GM12865 (cell line): Measurements from ENCODE around the gene MAPK1.

Experiments
- DNase-seq: peaks from one replicate; pipeline ENCODE4 v3.0.0; 2010; ENCODE audit warnings: low read depth
- H3K4me3 ChIP-seq: 2 replicates; pipeline ENCODE4 v1.5.1; 2011; ENCODE audit warnings: mild to moderate bottlenecking, low read depth, low read length, control low read depth
- TF ChIP-seq, protein P1 (sequence below): IDR thresholded peaks from 2 replicates; pipeline ENCODE4 v1.5.1; 2011; ENCODE audit warnings: low read length, control low read depth, low read depth, inconsistent platforms; ENCODE audit not compliant: insufficient read depth; ENCODE audit errors: missing control alignments

The MAPK1 gene

DNA sequence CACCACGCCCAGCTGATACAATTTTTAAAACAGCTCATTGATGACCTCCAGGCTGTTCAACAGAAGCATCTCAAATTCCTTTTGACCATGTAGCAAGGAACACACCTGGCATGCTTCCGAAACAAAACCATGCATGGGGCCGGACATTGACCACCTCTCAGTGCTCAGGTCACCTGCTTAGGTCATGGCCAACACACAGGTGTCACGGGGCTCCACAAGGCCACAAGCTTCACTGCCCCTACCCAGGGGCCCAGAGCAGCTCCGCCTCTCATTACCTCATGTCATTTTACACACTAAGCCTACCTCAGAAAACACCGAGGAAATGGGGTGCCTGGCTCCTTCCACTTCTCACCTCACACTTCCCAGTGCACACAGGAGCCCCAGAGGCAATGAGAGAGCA lies 158.5 kb downstream of the MAPK1 start:
- TF ChIP-seq, protein P1, sequence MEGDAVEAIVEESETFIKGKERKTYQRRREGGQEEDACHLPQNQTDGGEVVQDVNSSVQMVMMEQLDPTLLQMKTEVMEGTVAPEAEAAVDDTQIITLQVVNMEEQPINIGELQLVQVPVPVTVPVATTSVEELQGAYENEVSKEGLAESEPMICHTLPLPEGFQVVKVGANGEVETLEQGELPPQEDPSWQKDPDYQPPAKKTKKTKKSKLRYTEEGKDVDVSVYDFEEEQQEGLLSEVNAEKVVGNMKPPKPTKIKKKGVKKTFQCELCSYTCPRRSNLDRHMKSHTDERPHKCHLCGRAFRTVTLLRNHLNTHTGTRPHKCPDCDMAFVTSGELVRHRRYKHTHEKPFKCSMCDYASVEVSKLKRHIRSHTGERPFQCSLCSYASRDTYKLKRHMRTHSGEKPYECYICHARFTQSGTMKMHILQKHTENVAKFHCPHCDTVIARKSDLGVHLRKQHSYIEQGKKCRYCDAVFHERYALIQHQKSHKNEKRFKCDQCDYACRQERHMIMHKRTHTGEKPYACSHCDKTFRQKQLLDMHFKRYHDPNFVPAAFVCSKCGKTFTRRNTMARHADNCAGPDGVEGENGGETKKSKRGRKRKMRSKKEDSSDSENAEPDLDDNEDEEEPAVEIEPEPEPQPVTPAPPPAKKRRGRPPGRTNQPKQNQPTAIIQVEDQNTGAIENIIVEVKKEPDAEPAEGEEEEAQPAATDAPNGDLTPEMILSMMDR: no peak
- no peak overlapping the region for H3K4me3 ChIP-seq
- no peak for DNase-seq

DNA sequence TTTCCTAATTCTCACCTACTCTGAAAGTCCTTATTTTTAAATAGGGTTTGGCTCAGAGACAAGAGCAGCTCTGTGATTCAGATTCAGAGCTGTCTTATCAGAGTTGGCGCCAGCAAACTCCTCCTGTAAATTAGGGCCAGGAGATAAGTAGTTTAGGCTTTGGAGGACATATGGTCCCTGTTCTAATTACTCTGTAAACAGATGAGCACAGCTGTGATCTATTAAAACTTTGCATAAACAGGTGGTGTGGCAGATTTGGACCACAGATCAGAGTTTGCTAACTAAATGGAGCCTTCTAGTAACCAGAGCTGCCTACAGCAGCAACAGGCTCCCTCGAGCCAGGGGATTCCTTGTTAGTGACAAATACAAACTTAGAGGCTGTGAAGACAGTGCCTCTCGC lies 159.8 kb downstream of the MAPK1 start:
- no peak overlapping the region for H3K4me3 ChIP-seq
- no peak for DNase-seq
- TF ChIP-seq, protein P1: no peak
